ENCODE results near the gene LMBR1.
"Not testable (repeated sequence)": the region's sequence is repeated elsewhere in the genome, so short reads cannot be mapped to it uniquely, and the experiment has no call there.

LMBR1 gene

DNA sequence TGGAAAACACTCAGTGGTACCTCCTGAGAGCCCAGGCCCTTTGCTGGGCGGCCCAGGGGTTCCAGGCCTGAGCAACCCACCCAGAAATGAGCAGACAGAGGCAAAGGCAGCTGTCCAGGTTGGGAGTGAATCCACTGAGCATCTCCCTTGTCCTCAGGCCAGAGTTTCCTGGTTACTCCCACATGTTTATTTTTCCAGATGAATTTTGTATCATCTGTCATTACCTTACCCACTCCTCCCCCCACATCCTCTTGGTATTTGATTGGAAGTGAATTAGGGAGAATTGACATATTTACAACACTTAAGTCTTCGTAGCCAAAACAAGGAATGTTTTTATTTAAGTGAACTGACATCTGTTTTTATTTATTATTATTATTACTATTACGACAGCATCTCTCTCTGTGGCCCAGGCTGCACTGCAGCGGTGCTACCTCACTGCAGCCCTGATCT lies 13.2 kb upstream of the LMBR1 start:
- no peak for DNase-seq

DNA sequence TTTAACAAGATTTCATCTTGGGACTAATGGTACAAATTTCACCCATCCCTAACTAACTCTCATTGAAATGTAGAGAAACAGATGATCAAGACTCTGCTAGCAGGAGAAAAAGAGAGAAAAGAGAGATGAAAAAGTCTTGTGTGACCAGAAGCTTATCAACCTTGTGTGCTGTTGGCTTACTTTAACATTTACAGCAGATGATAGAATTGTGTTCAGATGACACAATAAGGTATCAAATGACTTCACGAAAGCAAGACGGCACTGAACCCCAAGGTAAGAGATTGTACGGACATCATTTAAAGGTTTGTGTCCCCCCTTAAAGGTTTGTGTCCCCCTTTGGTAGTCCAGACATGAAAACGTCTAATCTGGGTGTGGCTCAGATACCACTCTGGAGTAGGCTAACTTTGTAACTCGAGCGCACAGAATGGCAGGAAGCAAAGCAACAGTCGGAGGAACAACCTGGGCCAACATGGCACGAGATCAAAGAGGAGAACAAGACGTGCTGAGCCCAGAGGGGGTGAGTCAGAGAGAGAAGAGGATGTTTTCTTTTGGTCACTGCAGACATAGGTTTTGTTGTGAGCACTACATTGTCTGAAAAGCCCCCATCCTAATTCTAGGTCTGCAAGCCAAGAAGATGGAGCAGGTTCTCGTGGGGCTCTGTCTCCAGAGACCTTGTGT lies 10.4 kb upstream of the LMBR1 start:
- no peak for DNase-seq

DNA sequence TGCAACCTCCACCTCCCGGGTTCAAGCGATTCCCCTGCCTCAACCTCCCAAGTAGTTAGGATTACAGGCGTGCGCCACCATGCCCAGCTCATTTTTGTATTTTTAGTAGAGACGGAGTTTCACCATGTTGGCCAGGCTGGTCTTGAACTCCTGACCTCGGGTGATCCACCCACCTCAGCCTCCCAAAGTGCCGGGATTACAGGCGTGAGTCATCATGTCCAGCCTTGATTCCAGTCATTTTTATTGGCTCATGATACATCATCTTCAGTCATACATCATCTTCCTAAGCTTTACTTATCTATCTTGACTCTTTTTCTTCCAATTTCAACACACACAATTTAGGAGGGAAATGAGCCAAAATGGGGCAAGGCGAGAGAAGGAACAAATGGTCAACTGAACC lies 7.1 kb upstream of the LMBR1 start:
- DNase-seq, result not testable (repeated sequence)

DNA sequence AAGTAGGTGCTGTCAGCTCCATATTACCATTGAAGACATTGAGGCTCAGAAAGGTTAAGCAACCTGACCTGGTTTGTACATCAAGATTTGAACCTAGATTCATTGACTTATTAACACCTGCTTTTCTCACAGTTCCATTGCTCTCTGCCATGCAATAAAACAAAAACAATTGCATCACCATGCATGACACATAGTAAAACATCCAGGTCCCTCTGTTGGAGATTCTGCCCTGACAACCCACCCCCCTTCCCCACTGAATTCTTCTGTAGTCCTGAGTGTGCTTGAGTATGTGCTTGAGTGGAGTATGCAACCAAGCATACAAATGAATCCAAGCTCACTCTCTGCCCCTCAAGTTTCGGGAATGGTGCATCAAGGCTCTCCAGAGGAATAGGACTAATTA lies 6.0 kb upstream of the LMBR1 start:
- DNase-seq, result no peak

DNA sequence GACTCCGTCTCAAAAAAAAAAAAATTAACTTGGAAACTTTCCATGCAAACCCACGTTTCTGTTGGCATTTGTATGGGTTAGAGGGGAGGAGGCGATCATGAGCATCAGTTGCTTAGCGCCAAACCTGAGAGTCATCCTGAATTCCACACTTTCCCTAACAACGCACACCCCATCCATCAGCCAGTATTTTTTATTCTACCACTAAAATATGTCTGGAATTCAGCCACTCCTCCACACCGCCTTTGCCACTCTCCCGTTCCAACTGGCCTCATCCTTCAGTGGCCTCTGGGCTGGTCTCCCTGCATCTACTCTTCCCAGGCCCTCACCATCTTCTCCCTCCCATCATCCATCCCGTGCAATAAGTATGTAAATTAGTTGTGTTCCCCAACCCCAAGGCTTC lies 4.7 kb upstream of the LMBR1 start:
- no peak for DNase-seq

DNA sequence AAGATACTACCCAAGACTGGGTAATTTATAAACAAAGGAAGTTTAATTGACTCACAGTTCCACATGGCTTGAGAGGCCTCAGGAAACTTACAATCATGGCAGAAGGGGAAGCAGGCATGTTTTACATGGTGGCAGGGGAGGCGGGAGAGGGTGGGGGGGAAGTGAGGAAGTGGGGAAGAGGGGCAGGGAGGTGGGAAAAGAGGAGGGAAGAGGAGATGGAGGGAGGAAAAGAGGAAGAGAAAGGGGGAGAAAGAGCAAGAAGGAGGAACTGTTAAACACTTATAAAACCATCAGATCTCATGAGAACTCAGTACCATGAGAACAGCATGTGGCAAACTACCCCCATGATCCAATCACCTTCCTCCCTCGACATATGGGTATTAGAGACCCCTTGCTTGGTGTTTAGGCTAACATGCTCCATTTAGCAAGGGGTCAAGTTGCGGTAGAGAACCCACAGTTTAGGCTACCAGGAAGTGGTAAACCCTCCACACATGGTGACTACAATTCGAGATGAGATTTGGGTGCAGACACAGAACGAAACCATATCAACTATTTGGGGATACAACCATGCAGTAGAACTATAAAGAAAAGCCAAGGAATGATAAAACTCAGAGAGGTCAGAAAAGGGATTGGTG lies 3.5 kb upstream of the LMBR1 start:
- no peak for DNase-seq

DNA sequence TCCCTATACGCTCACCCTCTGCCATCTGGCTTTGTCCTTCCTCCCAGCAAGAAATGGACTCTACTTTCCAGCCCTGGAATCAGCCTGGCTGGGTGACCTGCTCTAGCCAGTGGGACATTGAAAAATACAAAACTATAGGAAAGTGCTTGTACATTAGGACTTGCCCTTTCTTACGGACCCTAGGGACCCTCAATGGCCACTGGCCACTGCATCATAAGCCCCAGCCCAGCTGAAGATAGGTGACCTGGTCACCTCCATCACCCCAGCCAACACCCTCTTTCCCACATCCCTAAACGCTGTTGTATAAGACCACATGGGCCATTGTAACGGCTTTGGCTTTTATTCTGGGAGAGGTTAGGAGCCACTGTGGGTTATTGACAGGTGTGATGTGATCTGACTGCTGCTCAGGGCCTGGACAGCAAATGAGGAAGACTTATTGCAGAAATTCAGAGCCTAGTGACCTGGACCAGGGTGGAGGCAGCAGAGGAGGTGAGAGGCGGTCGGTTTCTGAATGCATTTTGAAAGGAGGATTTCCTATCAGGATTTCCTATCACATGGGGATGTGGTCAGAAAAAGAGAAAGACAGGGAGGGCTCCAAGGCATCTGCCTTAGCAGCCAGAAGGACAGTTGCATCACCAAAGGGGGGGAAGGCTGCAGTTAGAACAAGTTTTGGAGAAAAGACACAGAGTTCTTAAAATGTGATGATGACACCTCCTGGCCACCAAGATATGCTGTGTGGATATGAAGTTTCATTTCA lies 2.2 kb upstream of the LMBR1 start:
- DNase-seq, result no peak

DNA sequence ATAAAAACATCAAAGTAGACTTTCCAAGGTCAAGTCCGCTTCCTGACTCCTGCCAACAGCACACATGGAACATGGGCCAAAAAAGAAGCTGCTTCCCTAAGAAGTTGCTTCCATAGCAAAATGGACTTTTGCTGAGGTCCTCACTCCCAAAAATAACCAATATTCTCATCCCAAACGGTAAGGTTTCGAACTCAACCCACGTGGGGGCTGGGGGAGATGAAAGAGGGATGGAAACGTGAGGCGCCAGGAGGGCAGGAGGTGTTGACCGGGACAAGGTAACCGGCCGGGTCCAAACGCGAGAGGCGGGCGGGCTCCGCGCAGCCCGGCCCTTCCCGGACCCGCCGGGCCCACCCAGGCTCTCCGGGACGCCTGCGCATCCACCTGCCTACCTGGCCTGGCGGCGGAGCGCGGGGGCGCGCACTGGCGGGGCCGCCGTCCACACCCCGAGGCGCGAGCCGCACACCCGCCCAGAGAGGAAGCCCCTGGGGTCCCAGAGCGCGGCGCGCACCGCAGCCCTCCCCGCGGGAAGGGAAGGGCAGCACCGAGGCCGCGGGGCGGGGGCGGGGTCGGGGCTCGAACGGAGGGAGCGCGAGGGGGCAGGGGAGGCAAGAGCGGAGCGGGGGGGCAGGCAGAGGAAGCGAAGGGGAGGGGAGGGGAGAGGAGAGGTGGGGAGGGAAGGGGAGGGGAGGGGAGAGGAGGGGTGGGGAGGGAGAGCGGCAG lies 742 bp downstream of the LMBR1 start:
- no peak for DNase-seq

DNA sequence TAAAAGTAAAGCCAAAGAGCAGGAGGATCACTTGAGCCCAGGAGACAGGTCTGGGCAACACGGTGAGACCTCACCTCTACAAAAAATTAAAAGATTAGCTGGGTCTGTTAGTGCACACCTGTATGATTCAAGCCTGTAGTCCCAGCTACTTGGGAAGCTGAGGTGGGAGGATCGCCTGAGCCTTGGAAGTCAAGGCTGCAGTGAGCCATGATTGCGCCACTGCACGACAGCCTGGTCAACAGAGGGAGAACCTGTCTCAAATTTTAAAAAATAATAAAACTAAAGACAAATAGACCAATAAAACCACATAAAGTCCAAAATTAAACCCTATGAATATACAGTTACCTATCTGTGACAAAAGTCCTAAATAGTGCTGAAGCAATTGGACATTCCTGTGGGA lies 3.2 kb downstream of the LMBR1 start:
- DNase-seq, result no peak

DNA sequence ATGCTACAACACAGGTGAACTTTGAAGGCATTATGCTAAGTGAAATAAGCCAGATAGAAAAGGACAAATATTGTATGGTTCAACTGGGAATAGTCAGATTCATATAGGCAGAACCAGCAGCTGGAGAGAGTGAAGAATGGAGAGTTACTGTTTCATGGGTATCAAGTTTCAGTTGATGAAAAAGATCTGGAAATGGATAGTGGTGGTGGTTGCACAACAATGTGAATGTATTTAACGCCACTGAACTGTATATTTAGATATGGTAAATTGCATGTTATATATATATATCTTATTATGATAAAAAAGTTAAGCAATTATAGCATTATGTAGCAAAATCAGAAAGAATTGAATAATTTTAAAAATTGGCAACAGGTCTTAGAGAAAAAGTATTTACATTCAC lies 3.9 kb downstream of the LMBR1 start:
- no peak for DNase-seq

DNA sequence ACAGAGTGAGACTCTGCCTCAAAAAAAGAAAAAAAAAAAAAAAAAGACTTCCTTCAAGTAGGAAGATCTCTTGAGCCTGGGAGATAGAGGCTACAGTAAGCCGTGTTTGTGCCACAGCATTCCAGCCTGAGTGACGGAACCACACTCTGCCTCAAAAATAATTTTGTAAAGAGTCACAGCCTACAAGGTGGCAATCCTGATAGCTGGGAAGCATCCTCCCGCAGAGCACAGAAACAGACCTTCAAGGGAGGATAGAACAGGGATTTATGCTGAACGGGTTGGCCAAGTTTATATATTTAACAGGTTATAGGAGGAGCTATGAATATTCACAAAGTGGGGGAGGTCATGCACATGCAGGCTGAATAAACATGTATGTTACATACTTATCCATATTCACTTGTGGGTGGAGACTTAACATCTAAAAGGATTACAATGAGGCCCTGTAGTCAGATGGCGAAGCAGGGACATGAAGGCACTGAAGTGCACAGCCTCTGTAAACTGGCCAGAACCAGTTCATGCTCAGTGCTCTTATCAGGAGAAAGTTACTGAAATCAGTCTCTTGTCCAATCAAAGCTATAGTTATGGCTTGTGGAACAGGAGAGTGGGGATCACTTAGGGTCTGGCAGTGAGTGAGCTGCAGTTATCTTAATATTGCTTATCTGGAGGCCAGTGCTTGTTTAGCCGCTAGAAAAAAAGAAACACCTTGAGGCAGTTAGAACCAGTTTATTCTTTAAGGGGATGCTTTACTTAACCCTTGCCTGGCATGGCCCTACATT lies 6.8 kb downstream of the LMBR1 start:
- DNase-seq, result no peak

DNA sequence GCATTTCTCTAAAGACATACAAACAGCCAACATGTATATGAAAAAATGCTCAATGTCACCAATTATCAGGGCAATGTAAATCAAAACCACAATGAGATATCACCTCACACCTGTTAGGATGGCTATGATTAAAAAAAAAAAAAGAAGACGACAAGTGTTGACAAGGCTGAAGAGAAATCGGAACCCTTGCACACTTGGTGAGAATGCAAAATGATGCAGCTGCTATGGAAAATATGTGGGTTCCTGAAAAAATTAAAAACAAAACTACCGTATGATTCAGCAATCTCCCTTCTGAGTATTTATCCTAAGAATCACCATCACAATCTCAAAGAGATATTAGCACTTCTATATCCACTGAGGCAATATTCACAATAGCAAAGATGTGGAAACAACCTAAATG lies 11.3 kb downstream of the LMBR1 start:
- DNase-seq, result no peak

DNA sequence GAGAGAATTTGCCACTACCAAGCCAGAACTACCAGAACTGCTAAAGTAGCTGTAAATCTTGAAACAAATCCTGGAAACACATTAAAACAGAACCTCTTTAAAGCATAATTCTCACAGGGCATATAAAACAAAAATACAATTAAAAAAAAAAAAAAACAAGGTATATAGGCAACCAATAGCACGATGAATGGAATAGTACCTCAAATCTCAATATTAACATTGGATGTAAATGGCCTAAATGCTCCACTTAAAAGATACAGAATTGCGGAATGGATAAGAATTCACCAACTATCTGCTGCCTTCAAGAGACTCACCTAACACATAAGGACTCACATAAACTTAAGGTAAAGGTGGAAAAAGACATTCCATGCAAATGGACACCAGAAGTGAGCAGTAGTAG lies 17.2 kb downstream of the LMBR1 start:
- DNase-seq, result no peak

DNA sequence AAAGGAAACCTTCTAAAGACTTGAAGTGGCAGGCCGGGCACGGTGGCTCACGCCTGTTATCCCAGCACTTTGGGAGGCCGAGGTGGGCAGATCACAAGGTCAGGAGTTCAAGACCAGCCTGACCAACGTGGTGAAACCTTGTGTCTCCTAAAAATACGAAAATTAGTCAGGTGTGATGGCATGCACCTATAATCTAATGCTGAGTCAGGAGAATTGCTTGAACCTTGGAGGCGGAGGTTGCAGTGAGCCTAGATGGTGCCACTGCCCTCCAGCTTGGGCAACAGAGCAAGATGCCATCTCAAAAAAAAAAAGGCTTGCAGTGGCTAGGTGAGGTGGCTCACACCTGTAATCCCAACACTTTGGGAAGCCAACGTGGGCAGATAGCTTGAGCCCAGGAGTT lies 24.6 kb downstream of the LMBR1 start:
- not testable (repeated sequence) for DNase-seq

DNA sequence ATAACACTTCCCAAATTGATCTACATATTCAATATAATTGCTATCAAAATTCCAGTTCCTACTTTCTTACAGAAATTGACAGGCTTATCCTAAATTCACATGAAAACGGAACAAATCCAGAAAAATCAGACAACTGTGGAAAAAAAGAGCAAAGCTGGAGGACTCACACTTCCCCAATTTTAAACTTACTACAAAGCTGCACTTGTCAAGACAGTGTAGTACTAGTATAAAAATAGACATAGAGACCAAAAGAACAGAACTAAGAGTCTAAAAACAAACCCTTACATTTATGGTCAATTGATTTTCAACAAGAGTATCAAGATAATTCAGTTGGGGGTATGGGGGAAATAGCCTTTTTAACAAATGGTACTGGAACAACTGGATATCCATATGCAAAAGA lies 27.5 kb downstream of the LMBR1 start:
- DNase-seq, result no peak

DNA sequence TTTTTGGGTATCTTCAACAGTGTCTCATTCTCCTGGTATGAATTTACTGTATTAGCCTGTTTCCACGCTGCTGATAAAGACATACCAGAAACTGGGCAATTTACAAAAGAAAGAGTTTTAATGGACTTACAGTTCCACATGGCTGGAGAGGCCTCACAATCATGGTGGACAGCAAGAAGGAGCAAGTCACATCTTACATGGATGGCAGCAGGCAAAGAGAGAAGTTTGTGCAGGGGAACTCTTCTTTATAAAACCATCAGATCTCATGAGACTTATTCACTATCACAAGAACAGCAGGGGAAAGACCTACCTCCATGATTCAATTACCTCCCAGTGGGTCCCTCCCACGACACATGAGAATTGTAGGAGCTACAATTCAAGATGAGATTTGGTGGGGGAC lies 31.0 kb downstream of the LMBR1 start:
- DNase-seq, result not testable (repeated sequence)

DNA sequence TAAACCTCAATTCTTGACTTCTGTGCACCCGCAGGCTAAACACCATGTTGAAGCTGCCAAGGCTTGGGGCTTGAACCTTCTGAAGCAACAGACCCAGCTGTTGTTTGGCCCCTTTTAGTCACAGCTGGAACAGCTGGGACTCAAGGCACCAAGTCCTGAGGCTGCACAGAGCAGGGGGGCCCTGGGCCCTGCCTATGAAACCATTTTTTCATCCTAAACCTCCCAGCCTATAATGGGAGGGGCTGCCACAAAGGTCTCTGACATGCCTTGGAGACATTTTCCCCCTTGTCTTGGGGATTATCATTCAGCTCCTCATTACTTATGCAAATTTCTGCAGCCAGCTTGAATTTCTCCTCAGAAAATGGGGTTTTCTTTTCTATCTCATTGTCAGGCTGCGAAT lies 31.8 kb downstream of the LMBR1 start:
- no peak for DNase-seq

DNA sequence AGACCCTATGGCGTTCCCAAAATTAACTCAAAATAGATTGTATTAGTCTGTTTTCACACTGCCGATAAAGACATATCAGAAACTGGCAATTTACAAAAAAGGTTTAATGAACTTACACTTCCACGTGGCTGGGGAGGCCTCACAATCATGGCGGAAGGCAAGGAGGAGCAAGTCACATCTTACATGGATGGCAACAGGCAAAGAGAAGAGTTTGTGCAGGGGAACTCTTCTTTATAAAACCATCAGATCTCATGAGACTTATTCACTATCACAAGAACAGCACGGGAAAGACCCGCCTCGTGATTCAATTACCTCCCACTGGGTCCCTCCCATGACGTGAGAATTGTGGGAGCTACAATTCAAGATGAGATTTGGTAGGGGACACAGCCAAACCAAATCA lies 32.9 kb downstream of the LMBR1 start:
- not testable (repeated sequence) for DNase-seq

DNA sequence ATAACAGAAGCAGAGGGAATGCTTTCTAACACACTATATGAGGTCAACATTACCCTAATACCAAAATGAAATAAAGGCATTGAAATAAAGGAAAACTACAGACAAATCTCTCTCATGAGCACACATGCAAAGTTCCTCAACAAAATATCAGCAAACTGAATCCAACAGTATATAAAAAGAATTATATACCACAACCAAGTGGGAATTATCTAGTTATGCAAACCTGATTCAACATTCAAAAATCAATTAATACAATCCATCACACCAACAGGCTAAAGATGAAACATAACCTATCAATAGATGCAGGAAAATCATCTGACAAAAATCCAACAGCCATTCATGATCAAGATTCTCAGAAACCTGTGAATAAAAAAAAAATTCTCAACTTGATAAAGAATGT lies 34.5 kb downstream of the LMBR1 start:
- DNase-seq, result no peak

DNA sequence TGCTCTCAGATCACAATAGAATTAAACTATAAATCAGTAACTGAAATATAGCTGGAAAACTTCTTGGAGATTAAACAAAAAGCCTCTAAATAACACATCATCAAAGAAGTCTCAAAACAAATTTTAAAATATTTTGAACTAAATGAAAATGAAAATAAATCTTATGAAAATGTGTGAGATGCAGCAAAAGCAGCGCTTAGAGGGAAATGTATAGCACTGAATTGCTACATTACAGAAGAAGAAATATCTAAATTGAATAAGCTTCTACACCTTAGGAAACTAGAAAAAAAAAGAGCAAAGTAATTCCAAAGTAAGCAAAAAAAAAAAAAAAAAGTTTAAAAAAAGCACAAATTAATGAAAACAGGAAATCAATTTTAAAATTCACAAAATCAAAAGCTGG lies 35.2 kb downstream of the LMBR1 start:
- DNase-seq, result no peak

DNA sequence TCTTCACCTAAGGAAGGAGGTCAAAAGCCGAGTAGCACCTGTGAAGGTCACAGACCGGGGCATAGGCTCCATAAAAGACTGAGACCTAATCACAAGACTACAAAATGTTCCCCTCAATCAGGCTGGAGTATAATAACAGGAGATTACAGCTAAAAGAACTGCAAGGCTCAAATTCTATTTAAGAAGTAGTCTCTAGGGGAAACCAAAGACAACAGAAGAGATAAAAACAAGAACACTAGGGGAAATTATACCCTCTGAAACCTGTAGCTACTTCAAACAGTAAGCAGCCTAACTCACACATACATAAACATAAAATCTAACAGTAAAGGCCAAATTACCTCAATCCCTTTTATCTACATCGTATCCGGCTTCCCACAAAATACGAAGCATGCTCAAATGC lies 38.3 kb downstream of the LMBR1 start:
- DNase-seq, result no peak

DNA sequence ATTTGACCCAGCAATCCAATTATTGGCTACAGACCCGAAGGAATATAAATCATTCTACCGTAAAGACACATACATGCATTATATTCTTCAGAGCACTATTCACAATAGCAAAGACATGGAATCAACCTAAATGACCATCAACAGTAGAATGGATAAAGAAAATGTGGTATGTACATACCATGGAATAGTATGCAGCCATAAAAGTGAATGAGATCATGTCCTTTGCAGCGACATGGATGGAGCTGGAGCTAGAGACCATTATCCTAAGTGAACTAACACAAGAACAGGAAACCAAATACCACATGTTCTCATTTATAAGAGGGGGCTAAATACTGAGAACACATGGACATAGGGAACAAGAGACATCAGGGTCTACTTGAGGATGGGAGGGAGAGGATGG lies 44.0 kb downstream of the LMBR1 start:
- no peak for DNase-seq
